ENCODE measurements around the gene BARHL1.
A peak's percentile ranks its signal among the peaks of the same experiment; 100 is the strongest.
"Not testable (repeated sequence)": the region's sequence is repeated elsewhere in the genome, so short reads cannot be mapped to it uniquely, and the experiment has no call there.

The BARHL1 gene

DNA sequence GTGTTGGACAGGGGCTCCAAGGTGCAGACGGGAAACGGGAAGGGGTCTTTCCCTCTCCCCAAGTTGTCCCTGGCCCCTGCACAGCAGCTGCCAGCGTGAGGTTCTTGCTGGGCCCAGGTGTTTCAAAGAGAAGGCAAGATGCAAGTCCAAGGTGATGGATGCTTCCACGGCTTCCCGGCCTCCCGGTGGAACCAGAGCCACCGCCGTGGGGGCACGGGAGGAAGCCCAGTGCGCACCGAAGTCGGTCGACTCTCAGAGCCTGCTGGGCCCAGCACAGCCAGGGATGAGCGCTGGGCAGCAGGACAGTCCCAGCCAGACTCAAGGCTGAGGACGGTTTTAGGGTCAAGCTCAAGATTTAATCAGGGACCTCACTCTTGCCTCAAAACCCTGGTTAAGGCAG, 25.2 kb upstream of the BARHL1 start:
- DNase-seq = no peak

DNA sequence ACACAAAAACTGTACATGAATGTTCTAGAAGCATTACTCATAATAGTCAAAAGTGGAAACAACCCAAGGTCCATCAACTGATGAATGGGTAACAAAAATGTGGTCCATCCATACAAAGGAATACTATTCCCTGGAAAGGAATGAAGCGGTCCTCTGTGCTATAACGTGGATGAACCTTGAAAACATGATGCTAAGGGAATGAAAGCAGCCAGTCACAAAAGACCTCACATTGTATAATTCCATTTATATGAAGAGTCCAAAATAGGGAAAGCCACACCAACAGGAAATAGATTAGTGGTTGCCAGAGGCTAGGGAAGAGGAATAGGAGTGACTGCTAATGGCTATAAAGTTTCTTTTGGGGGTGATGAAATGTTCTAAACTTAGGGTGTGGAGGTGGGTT, 22.7 kb upstream of the BARHL1 start:
- no peak for DNase-seq

DNA sequence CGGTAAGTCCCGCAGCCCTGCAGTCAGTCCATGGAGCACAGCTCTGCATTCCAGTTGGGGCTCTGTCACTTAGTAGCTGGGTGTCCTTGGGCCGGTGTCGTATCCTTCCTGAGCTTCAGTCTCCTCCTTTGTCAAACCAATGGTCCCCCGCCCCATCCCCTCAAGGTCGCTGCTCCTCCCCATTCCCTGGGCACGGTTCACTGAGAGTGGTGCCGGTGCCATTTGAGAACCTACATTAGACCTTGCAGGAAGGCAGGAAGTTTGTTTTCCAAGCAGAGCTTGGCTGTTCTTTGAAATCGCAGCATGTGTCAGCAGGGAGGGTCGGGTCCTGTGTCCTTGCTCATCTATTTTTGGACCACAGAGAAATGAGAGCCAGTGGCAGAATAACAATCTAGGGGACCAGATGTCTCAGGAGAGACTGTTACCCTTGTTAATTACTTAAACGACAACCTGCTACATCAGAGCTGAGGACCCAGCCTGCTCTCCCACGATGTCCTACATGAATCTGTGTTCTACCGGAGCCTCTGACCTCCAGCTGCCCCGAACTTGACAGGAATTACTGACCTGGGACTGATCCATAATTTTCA, 21.7 kb upstream of the BARHL1 start:
- DNase-seq = no peak

DNA sequence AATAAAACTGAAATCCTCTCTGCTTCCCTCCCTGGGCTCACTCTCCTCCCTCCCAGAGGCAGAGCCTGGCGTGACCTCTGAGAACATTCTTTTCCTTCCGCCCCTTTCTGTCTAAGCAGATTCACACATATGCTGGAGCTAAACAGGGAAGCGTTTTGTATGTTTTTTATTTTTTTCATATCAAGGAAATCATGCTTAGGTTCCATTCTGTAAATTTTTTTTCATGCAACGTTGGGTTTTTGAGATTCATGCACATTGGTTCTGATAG, 20.2 kb upstream of the BARHL1 start:
- no peak for DNase-seq

DNA sequence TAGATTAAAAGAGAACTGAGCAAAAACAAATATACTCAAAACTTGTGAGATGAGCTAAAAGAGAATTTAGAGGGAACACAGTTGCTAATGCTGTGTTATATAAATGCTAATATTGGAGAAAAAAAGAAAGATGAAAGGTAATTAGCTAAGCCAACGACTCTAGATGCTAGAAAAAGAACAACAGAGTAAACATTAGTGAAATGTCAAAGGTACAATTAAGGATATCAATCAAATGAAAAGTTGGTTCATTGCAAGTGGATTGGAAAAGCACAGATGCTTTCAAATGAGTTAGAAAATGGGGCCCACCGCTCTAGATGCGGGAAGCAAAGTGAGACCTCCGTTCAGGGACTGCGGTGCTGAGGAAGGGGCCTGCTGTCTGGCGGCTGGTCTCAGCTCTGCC, 17.9 kb upstream of the BARHL1 start:
- DNase-seq = no peak

DNA sequence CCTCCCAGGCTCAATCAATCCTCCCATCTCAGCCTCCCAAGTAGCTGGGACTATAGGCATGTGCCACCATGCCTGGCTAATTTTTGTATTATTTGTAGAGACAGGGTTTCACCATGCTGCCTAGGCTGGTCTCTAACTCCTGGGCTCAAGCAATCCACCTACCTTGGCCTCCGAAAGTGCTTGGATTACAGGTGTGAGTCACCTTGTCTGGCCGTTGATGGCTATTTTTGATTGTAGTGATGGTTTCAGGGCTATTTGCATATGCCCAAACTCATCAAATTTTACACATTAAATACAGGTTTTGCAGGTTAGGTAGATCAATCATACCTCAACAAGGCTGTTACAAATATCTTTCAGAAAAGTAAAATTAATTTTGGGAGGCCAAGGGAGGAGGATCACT, 13.6 kb upstream of the BARHL1 start:
- DNase-seq = not testable (repeated sequence)

DNA sequence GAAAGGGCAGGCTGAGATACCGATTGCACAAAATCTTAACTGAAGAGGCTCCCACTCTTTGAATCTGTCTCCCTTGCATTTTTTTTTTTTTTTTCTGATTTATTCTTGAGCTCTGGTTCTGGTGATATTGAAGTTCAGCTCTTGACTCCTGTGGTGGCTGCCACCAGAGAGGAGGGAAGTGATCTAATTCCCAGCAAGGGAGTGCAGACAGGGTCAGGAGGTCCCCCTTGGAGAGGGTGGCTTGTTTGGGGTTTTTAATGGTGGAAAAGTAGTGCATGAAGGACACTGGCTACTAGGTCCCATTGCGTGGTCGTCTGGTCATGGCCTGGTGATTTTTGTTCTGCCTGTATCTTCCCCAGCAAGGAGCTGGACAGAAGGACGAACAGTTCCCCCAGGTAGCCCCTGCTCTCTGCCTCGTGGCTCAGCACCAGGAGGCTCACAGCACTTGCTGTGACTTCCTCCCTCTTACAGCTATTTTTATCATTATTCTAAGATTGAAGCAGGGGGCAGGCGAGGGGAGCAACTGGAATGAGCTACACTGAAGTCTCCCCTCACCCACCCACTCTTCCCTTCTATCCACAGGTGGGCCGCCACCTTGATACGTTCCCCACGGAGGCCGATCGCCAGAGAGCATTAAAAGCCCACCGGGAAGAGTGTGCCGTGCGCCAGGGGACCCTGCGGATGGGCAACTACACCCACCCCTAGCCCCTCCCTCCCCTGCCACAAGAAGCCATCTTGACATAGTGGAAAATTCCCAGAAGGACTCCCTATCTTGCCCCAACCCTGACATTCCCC, 10.4 kb upstream of the BARHL1 start:
- DNase-seq = no peak

DNA sequence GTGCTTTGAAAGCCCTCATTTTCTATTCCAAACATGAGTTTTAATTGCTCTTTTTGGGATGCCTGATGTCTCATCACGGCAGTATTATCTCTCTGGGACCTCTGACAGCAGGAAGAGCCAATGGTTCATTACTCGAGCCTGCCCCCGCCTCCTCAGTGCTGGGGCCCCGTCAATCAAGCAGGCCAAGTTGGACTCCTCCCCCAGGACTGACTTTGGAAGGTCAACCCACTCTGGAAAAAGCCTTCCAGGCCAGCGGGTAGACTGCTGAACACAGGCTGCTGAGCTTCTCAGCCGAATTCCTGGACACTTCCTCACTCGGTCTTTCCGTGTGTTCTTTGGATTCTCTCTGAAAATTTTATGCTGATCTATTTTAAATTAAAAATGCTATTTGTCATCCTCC, 9.5 kb upstream of the BARHL1 start:
- DNase-seq = no peak

DNA sequence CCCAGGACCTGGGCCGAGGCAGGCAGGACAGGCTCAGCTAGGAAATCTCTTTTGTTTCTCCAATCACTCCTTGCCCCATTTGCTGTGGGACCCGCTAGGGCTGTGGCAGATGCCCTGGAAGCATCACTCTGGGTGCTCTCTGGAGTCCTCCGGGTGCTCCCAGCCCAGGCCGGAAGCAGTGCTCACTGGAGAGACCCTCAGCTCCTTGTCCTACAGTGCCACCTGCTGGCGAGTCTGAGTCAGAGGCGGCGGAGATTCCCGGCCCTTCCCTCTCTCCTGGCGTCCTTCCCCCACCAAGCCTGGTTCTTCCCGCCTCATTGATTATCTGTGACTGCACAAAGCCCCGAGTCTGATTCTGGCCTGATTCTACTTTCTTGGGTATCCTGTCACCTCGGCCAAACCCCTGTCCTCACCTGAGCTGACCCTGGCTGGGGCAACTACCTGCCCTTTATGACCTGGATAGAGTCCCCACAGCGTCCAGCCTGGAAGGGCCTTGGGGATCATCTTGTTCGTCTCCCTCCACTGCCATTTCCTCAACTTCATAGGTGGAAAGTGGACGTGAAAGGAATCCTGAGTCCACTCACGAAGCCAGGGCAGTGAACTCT, 7.3 kb upstream of the BARHL1 start:
- DNase-seq = peak; percentile 67

DNA sequence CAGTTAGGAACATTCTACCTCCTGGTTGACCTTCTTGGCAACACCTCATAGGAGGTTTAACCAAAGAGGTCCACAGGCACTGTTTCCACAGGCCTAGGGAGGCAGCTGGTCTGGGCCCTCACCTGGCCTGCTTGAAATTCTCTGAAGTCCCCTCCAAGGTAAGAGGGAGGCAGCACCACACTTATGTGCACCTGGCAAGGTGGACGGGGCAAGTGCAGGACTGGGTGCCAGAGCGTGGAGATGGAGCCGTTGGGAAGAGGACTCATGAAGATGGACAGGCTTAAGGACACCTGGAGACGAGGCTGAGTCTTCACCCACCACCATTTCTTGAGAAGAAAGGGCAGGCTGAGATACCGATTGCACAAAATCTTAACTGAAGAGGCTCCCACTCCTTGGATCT, 6.6 kb upstream of the BARHL1 start:
- DNase-seq = no peak

DNA sequence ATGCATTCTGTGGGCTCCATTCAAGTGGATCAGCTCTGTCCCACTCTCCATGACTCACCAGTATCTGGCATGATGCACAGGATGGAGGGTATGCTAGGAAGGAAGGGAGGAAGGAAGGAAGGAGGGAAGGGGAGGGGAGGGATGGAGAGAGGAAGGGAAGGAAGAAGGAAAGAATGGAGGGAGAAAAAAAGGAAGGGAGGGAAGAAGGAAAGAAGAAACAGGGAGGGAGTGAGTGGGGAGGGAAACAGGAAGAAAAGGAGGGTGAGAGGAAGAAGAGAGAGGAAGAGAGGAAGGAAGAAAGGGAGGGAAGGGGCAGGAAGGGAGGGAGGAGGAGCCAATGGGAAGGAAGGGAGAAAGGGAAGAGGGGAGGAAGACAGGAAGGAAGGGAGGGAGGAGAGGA, 5.3 kb upstream of the BARHL1 start:
- DNase-seq = no peak

DNA sequence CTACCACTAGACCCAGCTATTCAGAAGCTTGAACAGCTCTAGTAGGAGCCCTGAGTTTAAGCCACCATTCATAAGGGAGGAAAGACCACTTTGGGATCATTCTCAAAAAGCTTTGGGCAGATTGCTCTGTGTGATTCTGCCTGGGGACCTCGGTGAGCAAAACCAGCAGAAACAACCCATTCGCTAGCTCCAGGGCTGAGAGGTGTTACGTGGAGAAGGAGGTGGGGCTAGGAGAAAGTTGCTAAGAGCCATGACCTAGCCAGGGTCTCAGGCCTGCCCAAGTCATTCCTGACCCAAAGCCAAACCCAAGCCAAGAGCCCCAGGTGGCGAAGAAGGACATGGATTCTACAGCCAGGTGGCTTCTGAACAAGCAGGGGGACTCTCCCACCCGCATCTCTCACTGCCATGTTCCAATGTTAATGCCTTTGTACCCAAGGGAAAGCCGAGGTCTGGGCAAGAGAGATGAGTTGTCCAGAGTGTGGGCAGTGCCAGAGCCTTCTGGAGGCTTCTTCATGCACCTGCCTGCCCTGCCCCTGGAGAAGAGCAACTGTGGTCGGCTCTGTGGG, 4.0 kb upstream of the BARHL1 start:
- DNase-seq = no peak

DNA sequence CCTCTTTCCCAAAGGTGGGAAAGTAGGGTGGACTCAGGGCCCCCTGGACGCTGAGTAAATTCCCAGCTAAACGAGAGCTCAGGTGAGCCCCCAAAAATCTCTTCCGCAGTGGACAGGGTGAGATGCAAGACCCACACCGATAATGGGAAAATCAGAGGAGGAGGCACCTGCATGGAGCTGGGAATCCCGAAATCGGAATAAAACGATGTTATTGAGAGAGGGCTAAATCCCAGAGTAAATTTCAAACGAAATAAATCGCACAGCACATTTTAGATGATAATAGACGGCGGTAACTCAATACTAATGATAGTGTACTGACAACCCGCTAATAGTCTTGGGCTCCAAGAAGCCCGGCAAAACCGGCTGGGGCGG, 3.0 kb upstream of the BARHL1 start:
- DNase-seq = no peak

DNA sequence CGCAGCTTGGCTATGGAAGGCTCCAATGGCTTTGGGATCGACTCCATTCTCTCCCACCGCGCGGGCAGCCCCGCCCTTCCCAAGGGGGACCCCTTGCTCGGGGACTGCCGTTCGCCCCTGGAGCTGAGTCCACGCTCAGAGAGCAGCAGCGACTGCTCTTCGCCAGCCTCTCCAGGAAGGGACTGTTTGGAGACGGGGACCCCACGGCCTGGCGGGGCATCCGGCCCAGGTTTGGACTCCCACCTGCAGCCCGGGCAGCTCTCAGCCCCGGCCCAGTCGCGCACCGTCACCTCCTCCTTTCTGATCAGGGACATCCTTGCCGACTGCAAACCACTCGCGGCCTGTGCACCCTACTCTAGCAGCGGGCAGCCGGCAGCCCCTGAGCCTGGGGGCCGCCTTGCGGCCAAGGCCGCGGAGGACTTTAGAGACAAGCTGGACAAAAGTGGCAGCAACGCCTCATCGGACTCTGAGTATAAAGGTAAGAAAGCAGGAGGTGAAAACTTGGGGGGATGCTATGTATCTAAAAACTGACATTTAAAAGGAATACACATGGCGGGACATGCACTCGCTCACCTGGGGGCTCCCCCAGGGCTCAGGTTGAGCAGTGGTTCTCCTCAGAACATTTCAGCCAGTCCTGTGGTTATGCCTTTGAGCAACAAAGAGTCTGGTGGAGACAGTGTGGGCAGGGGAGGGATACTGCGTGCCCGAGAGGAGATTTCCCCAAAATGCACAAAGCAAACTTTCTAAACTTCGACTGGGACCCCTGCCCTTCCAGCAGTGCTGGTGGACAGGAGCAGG, 579 bp downstream of the BARHL1 start:
- no peak for DNase-seq

DNA sequence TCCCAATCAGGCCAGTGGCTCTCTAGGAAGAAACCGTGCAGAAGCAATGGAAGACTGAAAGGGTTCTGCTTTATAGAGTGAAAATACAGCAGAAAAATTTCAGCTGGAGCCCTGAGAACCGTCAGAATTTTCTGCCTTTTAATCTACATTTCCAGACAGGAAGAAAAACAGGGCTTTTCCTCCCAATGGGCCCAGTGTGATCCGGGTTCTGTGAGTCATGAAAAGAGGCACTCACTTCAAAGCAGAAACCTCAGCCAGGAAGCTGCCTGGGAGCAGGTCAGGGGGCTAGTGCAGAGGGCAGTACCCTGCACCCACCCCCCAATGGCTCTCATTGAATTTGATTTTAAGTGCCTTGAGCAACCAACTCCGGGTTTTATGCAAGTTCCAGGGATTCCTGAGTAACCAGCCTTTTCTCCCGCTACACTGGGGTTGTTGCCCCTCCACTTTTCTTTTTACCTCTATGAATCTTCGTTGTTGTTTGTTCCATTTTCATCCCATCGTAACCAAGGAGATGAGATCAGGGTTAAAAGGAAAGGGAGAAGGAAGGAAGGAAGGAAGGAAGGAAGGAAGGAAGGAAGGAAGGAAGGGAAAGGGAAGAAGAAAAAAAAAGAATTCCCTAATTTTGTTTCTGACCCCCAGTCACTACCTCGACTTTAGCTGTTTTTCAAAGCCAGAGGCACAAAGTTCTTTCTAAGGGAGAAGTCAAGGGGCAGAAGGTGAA, 1.3 kb downstream of the BARHL1 start:
- no peak for DNase-seq

DNA sequence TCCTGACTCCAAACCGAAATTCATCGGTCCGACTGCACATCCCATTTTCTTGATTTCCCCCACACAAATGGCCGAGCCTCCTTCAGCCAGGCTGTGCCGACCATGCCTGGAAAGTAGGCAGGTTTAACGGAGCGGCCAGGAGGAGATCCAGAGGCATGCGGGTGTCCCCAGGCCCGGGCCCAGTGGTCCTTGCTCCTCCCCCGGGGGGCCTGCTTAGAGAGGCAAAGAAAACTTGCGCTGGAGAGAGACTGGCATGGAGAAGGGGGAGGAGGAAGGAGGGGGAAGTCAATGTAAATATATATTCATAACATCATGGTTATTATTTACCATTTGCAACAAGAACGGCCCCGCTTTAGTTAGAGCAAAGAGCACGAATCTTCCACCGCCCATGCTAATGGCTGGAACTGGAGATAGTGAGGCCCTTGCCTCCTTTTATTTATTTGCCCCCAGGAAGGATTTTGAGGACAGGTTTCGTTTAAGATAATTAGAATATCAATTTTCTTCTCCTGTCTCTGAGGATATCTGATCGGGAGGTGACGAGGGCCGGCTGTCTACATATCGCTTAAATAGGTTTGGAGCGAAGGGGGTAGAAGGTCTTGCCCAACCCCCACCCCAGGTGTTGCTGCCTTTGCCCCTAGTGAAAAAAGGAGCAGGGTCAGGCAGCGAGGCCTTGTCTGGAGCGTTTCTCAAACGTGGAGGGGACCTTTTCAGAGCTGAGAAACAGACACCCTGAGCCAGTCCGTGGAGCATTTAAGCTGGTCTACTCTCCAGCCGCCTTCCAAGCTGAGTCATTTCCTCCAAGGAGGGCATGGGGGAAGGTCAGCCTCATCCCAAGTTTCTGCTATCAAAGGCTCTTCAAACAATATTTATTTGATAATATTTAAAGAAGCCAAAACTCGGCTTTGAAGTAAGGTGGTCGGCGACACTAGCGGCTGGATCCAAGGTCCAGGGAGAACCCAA, 2.5 kb downstream of the BARHL1 start:
- DNase-seq = no peak

DNA sequence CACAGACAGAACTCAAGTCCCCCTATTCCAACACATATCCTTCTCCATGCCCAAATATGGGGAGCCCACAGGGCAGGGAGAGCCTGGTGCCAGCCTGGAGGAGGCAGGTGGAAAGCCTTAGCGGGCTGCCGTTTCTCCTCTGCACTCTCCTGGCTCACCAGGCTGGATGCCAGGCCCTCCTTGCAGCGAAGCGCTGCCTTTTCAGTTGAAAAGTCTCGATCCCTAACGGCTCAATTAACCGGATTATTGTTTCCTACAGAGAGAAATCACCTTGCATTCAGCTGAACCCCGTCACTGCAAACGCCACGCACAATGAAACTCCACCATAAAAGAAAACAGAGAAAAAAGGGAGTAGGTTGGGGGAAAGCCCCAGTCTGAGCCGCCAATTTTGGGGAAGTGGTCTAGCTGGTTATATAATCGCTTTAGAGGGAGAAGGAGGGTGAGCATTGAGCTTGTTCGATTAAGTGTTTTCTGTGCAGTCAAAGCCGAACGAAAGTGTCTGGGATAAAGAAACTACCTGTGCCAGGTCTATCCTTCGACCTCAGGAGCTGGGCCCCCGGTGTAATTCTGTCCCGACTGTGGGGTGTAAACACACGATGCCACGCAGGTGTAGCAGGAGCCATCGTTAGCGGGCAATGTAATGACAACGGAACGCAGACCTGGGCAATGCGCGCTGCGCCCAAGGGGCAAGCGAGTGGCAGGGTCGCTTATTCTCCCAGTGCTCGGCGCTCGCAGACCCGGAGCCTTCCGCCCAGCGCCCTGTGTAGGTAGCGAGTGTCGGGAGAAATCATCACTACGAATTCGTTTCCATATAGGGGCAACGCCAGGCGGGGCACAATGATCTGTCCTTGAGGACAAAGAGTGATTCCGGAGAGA, 3.8 kb downstream of the BARHL1 start:
- no peak for DNase-seq

DNA sequence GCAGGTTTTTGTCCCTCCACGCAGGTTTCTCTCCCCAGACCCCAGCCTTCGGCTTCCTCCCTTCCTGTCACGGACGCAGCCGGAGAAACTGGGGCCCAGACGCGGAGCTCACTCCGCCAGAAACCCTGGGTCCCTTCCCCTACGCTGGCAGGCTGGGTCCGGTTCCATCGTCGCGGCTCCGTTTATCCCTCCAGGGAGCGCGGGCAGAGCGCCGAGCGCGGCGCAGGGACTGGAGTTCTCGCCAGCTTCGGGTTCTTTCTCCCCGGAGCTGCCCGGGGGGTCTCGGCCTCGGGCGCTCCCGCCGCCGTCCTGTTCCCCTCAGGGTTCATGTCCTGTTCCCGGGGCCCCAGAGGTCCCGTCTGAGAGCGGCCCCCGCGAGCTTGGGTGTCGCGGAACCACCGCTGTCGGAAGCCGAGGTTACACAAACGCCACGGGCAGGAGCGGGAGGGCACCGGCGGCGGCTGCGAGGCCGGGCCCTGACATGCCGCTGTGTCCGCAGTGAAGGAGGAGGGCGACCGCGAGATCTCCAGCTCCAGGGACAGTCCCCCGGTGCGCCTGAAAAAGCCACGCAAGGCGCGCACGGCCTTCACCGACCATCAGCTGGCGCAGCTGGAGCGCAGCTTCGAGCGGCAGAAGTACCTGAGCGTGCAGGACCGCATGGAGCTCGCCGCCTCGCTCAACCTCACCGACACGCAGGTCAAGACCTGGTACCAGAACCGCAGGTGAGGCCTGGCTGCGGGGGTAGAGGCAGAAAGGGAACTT, 4.6 kb downstream of the BARHL1 start:
- DNase-seq = no peak

DNA sequence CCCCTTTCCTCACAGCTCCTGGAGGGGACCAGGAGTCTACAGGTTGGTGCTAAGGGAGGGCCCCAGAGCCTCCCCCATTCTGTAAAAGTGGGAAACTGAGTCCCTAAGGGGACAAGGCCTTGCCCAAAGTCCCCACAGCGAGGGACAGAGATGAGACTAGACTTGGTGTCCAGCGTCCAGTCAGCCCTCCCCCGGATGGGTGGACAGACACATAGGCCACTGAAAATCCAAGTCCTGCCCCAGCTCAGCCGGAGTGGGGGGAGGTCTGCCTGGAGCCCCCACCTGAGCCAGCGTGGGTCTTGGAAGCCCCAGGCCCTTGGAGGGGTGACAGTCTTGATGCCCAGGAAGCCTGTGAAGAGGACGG, 5.2 kb downstream of the BARHL1 start:
- DNase-seq = no peak

DNA sequence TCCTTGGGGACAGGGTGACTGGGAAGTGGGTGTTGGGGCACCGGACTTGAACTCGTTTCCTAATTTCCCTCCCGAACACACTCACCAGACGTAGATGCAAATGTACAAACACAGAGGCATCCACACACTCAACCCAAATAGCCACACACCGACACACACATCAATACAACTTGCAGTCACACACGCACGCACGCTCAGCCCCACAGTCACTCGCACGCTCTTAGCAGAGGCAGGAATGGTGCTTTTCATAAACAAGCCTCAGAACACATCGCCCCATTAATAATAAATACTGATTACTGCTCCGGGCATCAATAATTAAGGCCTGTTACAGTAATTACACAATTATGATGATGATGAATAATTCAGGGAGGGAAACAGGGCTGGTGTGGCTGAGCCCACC, 5.7 kb downstream of the BARHL1 start:
- no peak for DNase-seq
